ENCODE results near the gene RTN4R. TPM values are rescaled to one million over a fixed set of nuclear protein-coding genes. Genes with fewer than 3 reads are reported as not detected.

RTN4R gene
- total and polyA plus RNA-seq, 2 donors (not counting 1 experiment from before 2014, with no cell fraction given) = 0.42 to 0.79 TPM

DNA sequence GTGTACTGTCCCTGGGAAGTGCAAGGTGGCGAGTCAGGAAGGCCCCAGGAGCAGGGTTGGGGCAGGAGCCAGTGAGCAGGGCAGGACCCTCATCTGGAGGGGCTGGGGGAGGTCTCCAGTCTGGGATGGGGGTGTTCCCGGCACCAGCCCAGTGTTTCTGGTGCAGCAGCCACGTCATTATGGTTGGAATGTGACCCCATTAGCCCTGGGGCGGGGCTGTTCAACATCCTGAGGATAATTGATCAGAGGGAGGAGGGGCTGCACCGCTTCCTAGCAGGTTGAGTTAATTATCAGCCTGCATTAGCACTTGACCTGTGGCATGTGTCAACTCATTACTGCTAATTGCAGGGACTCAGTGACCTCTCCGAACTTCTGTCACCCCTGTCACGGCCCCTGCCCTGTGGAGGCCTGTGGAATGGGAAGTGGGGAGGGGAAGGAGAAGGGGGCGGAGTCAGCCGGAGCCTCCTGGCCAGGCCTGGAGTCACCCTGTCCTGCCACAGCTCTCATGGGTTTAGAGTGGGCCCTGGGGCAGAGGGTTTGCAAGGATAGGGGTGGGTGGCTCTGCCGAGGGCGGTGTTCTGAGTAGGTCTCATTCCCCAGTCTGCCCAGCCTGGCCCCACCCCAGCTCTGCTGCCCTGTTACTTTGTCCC is 64.4 kb downstream of the RTN4R start:
- ChIA-PET CTCF (no interaction called here), POLR2A (no interaction called here)
- H3K4me2 ChIP-seq (replicated peaks; ENCODE audit: low read depth, low read length, poor library complexity, severe bottlenecking) = no peak overlapping the region
- TF ChIP-seq, protein P1, sequence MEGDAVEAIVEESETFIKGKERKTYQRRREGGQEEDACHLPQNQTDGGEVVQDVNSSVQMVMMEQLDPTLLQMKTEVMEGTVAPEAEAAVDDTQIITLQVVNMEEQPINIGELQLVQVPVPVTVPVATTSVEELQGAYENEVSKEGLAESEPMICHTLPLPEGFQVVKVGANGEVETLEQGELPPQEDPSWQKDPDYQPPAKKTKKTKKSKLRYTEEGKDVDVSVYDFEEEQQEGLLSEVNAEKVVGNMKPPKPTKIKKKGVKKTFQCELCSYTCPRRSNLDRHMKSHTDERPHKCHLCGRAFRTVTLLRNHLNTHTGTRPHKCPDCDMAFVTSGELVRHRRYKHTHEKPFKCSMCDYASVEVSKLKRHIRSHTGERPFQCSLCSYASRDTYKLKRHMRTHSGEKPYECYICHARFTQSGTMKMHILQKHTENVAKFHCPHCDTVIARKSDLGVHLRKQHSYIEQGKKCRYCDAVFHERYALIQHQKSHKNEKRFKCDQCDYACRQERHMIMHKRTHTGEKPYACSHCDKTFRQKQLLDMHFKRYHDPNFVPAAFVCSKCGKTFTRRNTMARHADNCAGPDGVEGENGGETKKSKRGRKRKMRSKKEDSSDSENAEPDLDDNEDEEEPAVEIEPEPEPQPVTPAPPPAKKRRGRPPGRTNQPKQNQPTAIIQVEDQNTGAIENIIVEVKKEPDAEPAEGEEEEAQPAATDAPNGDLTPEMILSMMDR (IDR thresholded peaks at IDR 0.05) = no peak
- no peak for TF ChIP-seq EZH2 (IDR thresholded peaks at IDR 0.05; ENCODE audit: borderline replicate concordance, insufficient read depth, low read depth, low read length, poor library complexity, severe bottlenecking)
- no peak overlapping the region for H2AFZ ChIP-seq (ENCODE audit: insufficient read depth, low read depth, low read length, poor library complexity, severe bottlenecking)
- ATAC-seq (ENCODE audit: low read depth) (no peak), DNase-seq (no peak)
- Mint-ChIP-seq H3K9me3 (ENCODE audit: insufficient read depth) (no peaks in the 10 kb centered on the region), H3K4me3 (no peak overlapping the region), H3K4me1 (peaks cover 20% of the 10 kb centered on the region), H3K27me3 (peaks cover 3% of the 10 kb centered on the region), H3K27ac (no peak overlapping the region)
- H3K9ac ChIP-seq (ENCODE audit: low read length) = no peak overlapping the region
- intact Hi-C loops (cut with micrococcal nuclease) = no loop called here
- H3K27ac ChIP-seq (ENCODE audit: low read length in 2 of 2) = no peak overlapping the region
- no peaks in the 10 kb centered on the region for H3K36me3 ChIP-seq (replicated peaks in 1 of 2; ENCODE audit: control extremely low read depth in 1 of 2, control insufficient read depth in 1 of 2, extremely low read depth in 1 of 2, insufficient read depth in 2 of 2, low read length in 1 of 2)
- 85% methylated on average over 8 of the region's 11 CpGs for WGBS (ENCODE audit: insufficient coverage)
- H4K20me1 ChIP-seq (ENCODE audit: control insufficient read depth, insufficient read depth, low read length, poor library complexity, severe bottlenecking) = no peaks in the 10 kb centered on the region
- H3K4me3 ChIP-seq (ENCODE audit: control extremely low read depth in 1 of 5, extremely low read depth in 1 of 5, insufficient read depth in 1 of 5, low read depth in 2 of 5, low read length in 4 of 5) = no peak overlapping the region
- peaks cover 18 to 24% of the 10 kb centered on the region in 2 donors for H3K4me1 ChIP-seq (ENCODE audit: control insufficient read depth in 2 of 2, insufficient read depth in 2 of 2, low read length in 2 of 2)
- peaks cover 0 to 2% (median 0%) of the 10 kb centered on the region in 4 experiments for H3K27me3 ChIP-seq (replicated peaks in 1 of 4; ENCODE audit: control extremely low read depth in 1 of 4, control insufficient read depth in 3 of 4, insufficient read depth in 4 of 4, low read length in 3 of 4)
- H3K9me3 ChIP-seq (ENCODE audit: control extremely low read depth in 1 of 3, control insufficient read depth in 2 of 3, insufficient read depth in 1 of 3, low read length in 2 of 3) = no peaks in the 10 kb centered on the region
- peaks cover 21% of the 10 kb centered on the region for H3K79me2 ChIP-seq (ENCODE audit: control insufficient read depth, insufficient read depth, low read length)

DNA sequence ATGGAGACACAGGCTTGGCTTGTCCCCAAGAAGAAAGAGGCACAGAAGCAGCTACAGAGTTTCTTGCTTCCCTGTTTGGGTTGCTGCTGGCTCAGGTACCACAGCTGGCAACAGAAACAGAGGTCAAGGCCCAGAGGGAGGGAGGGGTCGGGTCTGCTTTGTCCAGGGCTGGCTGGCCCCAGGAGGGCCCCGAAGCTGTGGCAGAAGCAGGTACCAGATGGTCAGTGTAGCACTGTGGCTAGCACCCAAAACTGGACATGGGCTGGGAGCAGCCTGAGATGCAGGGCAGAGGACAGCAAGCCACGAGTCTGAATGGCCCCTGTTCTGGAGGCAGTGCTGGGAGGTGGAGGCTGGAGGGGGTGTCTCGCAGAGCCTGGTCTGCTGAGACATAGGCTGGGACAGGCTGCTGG is 65.0 kb downstream of the RTN4R start:
- Histone ChIP-seq H3K9ac (ENCODE audit: low read length) (no peak overlapping the region), H4K20me1 (ENCODE audit: control insufficient read depth, insufficient read depth, low read length, poor library complexity, severe bottlenecking) (no peaks in the 10 kb centered on the region), H3K36me3 (replicated peaks in 1 of 2; ENCODE audit: control extremely low read depth in 1 of 2, control insufficient read depth in 1 of 2, extremely low read depth in 1 of 2, insufficient read depth in 2 of 2, low read length in 1 of 2) (no peaks in the 10 kb centered on the region), H3K27me3 (replicated peaks in 1 of 4; ENCODE audit: control extremely low read depth in 1 of 4, control insufficient read depth in 3 of 4, insufficient read depth in 4 of 4, low read length in 3 of 4) (peaks cover 0 to 2% (median 0%) of the 10 kb centered on the region in 4 experiments), H3K79me2 (ENCODE audit: control insufficient read depth, insufficient read depth, low read length) (peaks cover 19% of the 10 kb centered on the region), H3K27ac (ENCODE audit: low read length in 2 of 2) (no peak overlapping the region), H3K9me3 (ENCODE audit: control extremely low read depth in 1 of 3, control insufficient read depth in 2 of 3, insufficient read depth in 1 of 3, low read length in 2 of 3) (no peaks in the 10 kb centered on the region), H3K4me1 (ENCODE audit: control insufficient read depth in 2 of 2, insufficient read depth in 2 of 2, low read length in 2 of 2) (peaks cover 18 to 24% of the 10 kb centered on the region in 2 donors), H2AFZ (ENCODE audit: insufficient read depth, low read depth, low read length, poor library complexity, severe bottlenecking) (no peak overlapping the region), H3K4me3 (ENCODE audit: control extremely low read depth in 1 of 5, extremely low read depth in 1 of 5, insufficient read depth in 1 of 5, low read depth in 2 of 5, low read length in 4 of 5) (no peak overlapping the region), H3K4me2 (replicated peaks; ENCODE audit: low read depth, low read length, poor library complexity, severe bottlenecking) (no peak overlapping the region)
- ChIA-PET POLR2A (no interaction called here), CTCF (no interaction called here)
- intact Hi-C loops (cut with micrococcal nuclease) = no loop called here
- no peak for DNase-seq
- H3K27ac Mint-ChIP-seq = no peak overlapping the region
- H3K4me1 Mint-ChIP-seq = peaks cover 20% of the 10 kb centered on the region
- H3K4me3 Mint-ChIP-seq = no peak overlapping the region
- WGBS (ENCODE audit: insufficient coverage) = 85% methylated on average over 4 of the region's 4 CpGs
- no peak for ATAC-seq (ENCODE audit: low read depth)
- H3K27me3 Mint-ChIP-seq = peaks cover 3% of the 10 kb centered on the region
- no peaks in the 10 kb centered on the region for H3K9me3 Mint-ChIP-seq (ENCODE audit: insufficient read depth)
- no peak for TF ChIP-seq EZH2 (IDR thresholded peaks at IDR 0.05; ENCODE audit: borderline replicate concordance, insufficient read depth, low read depth, low read length, poor library complexity, severe bottlenecking)
- TF ChIP-seq, protein P1 (IDR thresholded peaks at IDR 0.05) = no peak
